Endothelial cell of hepatic sinusoid (primary cell): ENCODE measurements around the gene BIN1.

ENCODE experiments used
- in situ Hi-C: cut with HindIII; loops from 2 replicates; pipeline ENCODE4 v1.10.0; 2017; ENCODE audit warnings: low sequenced_read_pairs

BIN1 gene

GRCh38 chr2:127105656-127106456 lies 1.1 kb downstream of the BIN1 start:
- in situ Hi-C loops: no loop called here

- in situ Hi-C loops: no loop called here
Observed at GRCh38 chr2:127104881-127105655, 1.9 kb downstream of the BIN1 start.

GRCh38 chr2:127104166-127104660 lies 2.7 kb downstream of the BIN1 start:
- in situ Hi-C loops: no loop called here

GRCh38 chr2:127103243-127104165 lies 3.5 kb downstream of the BIN1 start:
- in situ Hi-C loops: no loop called here

- in situ Hi-C loops: no loop called here
Observed at GRCh38 chr2:127102521-127103242, 4.3 kb downstream of the BIN1 start.

- in situ Hi-C loops: no loop called here
Observed at GRCh38 chr2:127101756-127102477, 5.0 kb downstream of the BIN1 start.

GRCh38 chr2:127101048-127101611 lies 5.8 kb downstream of the BIN1 start:
- in situ Hi-C loops: no loop called here

- in situ Hi-C loops: no loop called here
Observed at GRCh38 chr2:127100251-127101047, 6.5 kb downstream of the BIN1 start.

GRCh38 chr2:127098711-127099110 lies 8.2 kb downstream of the BIN1 start:
- in situ Hi-C loops: loop anchor here (5.0 kb wide), 2 partner anchors 54 to 79 kb away; no protein-coding TSS in a partner anchor

- in situ Hi-C loops: loop anchor here (5.0 kb wide), 2 partner anchors 54 to 79 kb away; no protein-coding TSS in a partner anchor
Observed at GRCh38 chr2:127097841-127098651, 8.9 kb downstream of the BIN1 start.

- in situ Hi-C loops: loop anchor here (5.0 kb wide), 2 partner anchors 55 to 80 kb away; no protein-coding TSS in a partner anchor
Observed at GRCh38 chr2:127097471-127097765, 9.5 kb downstream of the BIN1 start.

- in situ Hi-C loops: loop anchor here (5.0 kb wide), 2 partner anchors 55 to 80 kb away; no protein-coding TSS in a partner anchor
Observed at GRCh38 chr2:127096718-127097470, 10.1 kb downstream of the BIN1 start.

- in situ Hi-C loops: loop anchor here (5.0 kb wide), 2 partner anchors 56 to 81 kb away; no protein-coding TSS in a partner anchor
Observed at GRCh38 chr2:127096280-127096679, 10.7 kb downstream of the BIN1 start.

- in situ Hi-C loops: loop anchor here (5.0 kb wide), 2 partner anchors 57 to 82 kb away; no protein-coding TSS in a partner anchor
Observed at GRCh38 chr2:127095784-127096183, 11.2 kb downstream of the BIN1 start.

- in situ Hi-C loops: loop anchor here (5.0 kb wide), 2 partner anchors 57 to 82 kb away; no protein-coding TSS in a partner anchor
Observed at GRCh38 chr2:127095367-127095641, 11.7 kb downstream of the BIN1 start.

GRCh38 chr2:127094509-127095366 lies 12.2 kb downstream of the BIN1 start:
- in situ Hi-C loops: loop anchor here (5.0 kb wide), 2 partner anchors 58 to 83 kb away; no protein-coding TSS in a partner anchor
